ENCODE measurements around the gene DNMT1. TPM values are rescaled to one million over a fixed set of nuclear protein-coding genes. Genes with fewer than 3 reads are reported as not detected.

The DNMT1 gene
- total RNA-seq, 2 donors from 2014 or later: 204 to 229 TPM

GRCh38 chr19:10095948-10096614 is 98.7 kb downstream of the DNMT1 start:
- peak overlapping the region; percentile 79 for H3K27ac Mint-ChIP-seq
- H3K36me3 Mint-ChIP-seq (ENCODE audit: low read depth): peaks cover 7% of the 10 kb centered on the region
- peak; percentile 92 for ATAC-seq
- peak overlapping the region; percentile 60 for H3K4me3 Mint-ChIP-seq
- no peaks in the 10 kb centered on the region for H3K27me3 Mint-ChIP-seq
- H3K4me1 Mint-ChIP-seq: peaks cover 28% of the 10 kb centered on the region
- peak; percentile 89 to 93 (median 90) for DNase-seq
- H3K9me3 ChIP-seq (ENCODE audit: control insufficient read depth, low read length, poor library complexity, severe bottlenecking): no peaks in the 10 kb centered on the region

GRCh38 chr19:10095622-10095947 is 99.2 kb downstream of the DNMT1 start:
- H3K4me3 Mint-ChIP-seq: peak overlapping the region; percentile 60
- H3K4me1 Mint-ChIP-seq: peaks cover 27% of the 10 kb centered on the region
- DNase-seq: no peak
- ATAC-seq: no peak
- H3K27me3 Mint-ChIP-seq: no peaks in the 10 kb centered on the region
- peaks cover 7% of the 10 kb centered on the region for H3K36me3 Mint-ChIP-seq (ENCODE audit: low read depth)
- H3K27ac Mint-ChIP-seq: peak overlapping the region; percentile 60
- H3K9me3 ChIP-seq (ENCODE audit: control insufficient read depth, low read length, poor library complexity, severe bottlenecking): no peaks in the 10 kb centered on the region

DNA sequence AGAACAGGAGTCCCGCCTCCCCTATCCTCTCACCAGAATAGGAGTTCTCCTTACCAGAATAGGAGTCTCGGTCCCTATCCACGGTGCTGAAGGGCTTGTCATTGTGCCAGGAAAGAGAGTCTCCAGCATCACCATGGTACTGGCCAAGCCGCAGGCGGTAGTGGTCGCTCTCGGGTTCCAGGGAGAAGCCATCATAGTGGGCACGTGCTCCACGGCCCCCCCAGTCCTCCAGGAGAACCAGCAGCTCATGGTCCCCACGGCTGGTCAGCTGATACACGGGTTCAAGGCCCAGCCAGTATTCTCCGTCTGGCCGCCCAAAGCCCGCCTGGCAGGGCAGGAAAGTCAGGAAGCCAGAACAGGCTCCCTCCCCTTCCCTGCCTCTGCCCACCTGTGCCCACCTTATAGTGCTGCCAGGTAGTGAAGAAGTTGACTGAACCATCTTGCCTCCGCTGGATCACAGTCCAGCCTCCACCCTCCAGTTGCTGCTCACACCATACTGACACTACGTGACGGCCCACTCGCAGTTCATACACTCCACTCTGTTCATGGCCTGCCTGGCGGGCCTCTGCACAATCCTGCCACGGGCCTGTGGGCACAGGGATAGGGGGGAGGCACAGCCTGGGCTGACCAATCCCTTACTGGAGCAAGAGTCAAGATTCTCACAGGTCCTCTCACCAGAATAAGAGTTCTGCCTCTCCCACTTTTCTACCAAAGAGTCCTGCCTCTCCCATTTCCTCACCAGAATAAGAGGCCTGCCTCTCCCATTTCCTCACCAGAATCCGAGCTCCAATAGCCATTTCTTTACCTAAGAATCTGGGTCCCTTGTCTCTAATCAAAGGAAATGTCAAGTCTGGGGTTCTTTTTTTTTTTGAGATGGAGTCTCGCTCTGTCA is 101.2 kb downstream of the DNMT1 start:
- Mint-ChIP-seq H3K36me3 (ENCODE audit: low read depth) (peaks cover 7% of the 10 kb centered on the region), H3K4me1 (peaks cover 17% of the 10 kb centered on the region), H3K4me3 (no peak overlapping the region), H3K27ac (peak overlapping the region; percentile 6), H3K27me3 (no peaks in the 10 kb centered on the region)
- no peaks in the 10 kb centered on the region for H3K9me3 ChIP-seq (ENCODE audit: control insufficient read depth, low read length, poor library complexity, severe bottlenecking)
- DNase-seq: no peak
- ATAC-seq: no peak

- DNase-seq (no peak), ATAC-seq (no peak)
- H3K36me3 Mint-ChIP-seq (ENCODE audit: low read depth): peaks cover 7% of the 10 kb centered on the region
- peaks cover 13% of the 10 kb centered on the region for H3K4me1 Mint-ChIP-seq
- H3K9me3 ChIP-seq (ENCODE audit: control insufficient read depth, low read length, poor library complexity, severe bottlenecking): no peaks in the 10 kb centered on the region
- H3K27ac Mint-ChIP-seq: no peak overlapping the region
- no peak overlapping the region for H3K4me3 Mint-ChIP-seq
- no peaks in the 10 kb centered on the region for H3K27me3 Mint-ChIP-seq
Measured at GRCh38 chr19:10092648-10093294, 102.0 kb downstream of the DNMT1 start.

- Mint-ChIP-seq H3K36me3 (ENCODE audit: low read depth) (peaks cover 7% of the 10 kb centered on the region), H3K27ac (peak overlapping the region; percentile 21), H3K27me3 (no peaks in the 10 kb centered on the region), H3K4me1 (peaks cover 20% of the 10 kb centered on the region), H3K4me3 (no peak overlapping the region)
- ATAC-seq (no peak), DNase-seq (no peak)
- no peaks in the 10 kb centered on the region for H3K9me3 ChIP-seq (ENCODE audit: control insufficient read depth, low read length, poor library complexity, severe bottlenecking)
Measured at GRCh38 chr19:10091895-10092641, 102.7 kb downstream of the DNMT1 start.

- no peaks in the 10 kb centered on the region for H3K27me3 Mint-ChIP-seq
- peaks cover 7% of the 10 kb centered on the region for H3K36me3 Mint-ChIP-seq (ENCODE audit: low read depth)
- DNase-seq: no peak
- no peak for ATAC-seq
- no peak overlapping the region for H3K27ac Mint-ChIP-seq
- peaks cover 21% of the 10 kb centered on the region for H3K4me1 Mint-ChIP-seq
- no peak overlapping the region for H3K4me3 Mint-ChIP-seq
- no peaks in the 10 kb centered on the region for H3K9me3 ChIP-seq (ENCODE audit: control insufficient read depth, low read length, poor library complexity, severe bottlenecking)
Measured at GRCh38 chr19:10091370-10091687, 103.4 kb downstream of the DNMT1 start.

- Mint-ChIP-seq H3K4me1 (peaks cover 22% of the 10 kb centered on the region), H3K27me3 (no peaks in the 10 kb centered on the region), H3K4me3 (no peak overlapping the region), H3K36me3 (ENCODE audit: low read depth) (peaks cover 7% of the 10 kb centered on the region), H3K27ac (no peak overlapping the region)
- no peak for DNase-seq
- H3K9me3 ChIP-seq (ENCODE audit: control insufficient read depth, low read length, poor library complexity, severe bottlenecking): no peaks in the 10 kb centered on the region
- ATAC-seq: no peak
Measured at GRCh38 chr19:10089801-10090375, 104.9 kb downstream of the DNMT1 start.

DNA sequence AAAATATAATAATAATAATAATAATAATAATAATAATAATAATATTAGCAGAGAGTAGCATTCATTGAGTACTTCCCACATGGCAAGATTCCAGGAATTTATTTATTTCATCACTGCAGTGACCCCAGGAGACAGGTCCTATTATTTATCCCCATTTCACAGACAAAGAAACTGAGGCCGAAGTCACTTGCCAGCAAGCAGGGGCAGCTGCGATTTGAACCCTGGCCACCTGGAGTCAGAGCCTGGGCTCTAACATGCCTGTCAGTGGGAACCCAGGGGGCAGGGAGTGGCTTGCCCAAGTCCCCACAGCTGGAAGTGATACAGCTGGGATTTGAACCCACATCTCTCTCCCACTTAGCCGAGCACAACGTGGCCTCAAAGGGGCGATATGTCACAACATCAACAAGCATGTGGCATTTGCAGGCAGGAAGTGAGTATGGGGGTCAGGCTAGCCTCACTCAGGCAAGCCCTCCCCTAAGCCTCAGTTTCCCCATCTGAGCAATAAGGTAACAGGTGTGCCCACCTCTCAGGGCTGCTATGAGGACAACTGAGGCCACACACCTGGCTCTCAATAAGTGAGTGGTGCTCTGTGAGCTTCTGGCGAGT is 105.7 kb downstream of the DNMT1 start:
- H3K9me3 ChIP-seq (ENCODE audit: control insufficient read depth, low read length, poor library complexity, severe bottlenecking): no peaks in the 10 kb centered on the region
- DNase-seq: no peak
- Mint-ChIP-seq H3K27ac (no peak overlapping the region), H3K36me3 (ENCODE audit: low read depth) (peaks cover 7% of the 10 kb centered on the region), H3K4me1 (peaks cover 22% of the 10 kb centered on the region), H3K27me3 (no peaks in the 10 kb centered on the region), H3K4me3 (no peak overlapping the region)
- no peak for ATAC-seq

GRCh38 chr19:10087296-10088061 is 107.3 kb downstream of the DNMT1 start:
- Mint-ChIP-seq H3K27me3 (no peaks in the 10 kb centered on the region), H3K4me3 (peak overlapping the region; percentile 93), H3K27ac (no peak overlapping the region), H3K4me1 (peaks cover 18% of the 10 kb centered on the region), H3K36me3 (ENCODE audit: low read depth) (peaks cover 2% of the 10 kb centered on the region)
- H3K9me3 ChIP-seq (ENCODE audit: control insufficient read depth, low read length, poor library complexity, severe bottlenecking): no peaks in the 10 kb centered on the region
- ATAC-seq (no peak), DNase-seq (no peak)

DNA sequence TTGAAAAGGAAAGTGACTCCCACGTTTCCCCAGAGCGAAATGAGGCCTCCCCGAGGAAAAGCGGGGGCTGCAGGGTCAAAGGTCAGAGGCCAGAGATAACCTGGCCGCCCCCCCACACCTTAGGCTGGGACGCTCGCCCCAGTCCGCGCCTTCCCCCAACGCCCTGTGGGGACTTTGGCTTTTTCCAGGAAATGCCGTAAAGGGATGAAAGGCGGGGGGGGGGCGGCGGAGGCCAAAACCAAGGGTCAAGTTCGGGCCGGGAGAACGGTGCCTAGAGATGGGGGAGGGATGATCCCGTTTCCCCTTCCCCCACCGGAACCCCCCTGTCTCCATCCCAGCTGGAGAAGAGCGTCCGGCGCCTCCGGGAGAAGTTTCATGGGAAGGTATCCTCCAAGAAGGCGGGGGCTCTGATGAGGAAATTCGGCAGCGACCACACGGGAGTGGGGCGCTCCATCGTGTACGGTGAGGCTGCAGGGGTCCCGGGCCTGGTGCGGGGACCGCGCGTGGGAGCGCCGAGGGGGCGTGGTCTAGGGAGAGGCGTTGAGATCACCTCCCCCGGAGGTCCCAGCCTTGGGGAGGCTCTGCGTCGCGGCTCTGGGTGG is 108.1 kb downstream of the DNMT1 start:
- Mint-ChIP-seq H3K4me3 (peak overlapping the region; percentile 93), H3K27me3 (no peaks in the 10 kb centered on the region), H3K27ac (no peak overlapping the region), H3K36me3 (ENCODE audit: low read depth) (no peaks in the 10 kb centered on the region), H3K4me1 (peaks cover 14% of the 10 kb centered on the region)
- ATAC-seq (no peak), DNase-seq (peak in 2 of 3 donors; percentile 28 to 31)
- H3K9me3 ChIP-seq (ENCODE audit: control insufficient read depth, low read length, poor library complexity, severe bottlenecking): no peaks in the 10 kb centered on the region

- Mint-ChIP-seq H3K4me3 (peak within 1 kb of the TSS; percentile 93), H3K27ac (peak within 1 kb of the TSS; percentile 70), H3K27me3 (no peaks in the 10 kb centered on the region), H3K36me3 (ENCODE audit: low read depth) (no peaks in the 10 kb centered on the region), H3K4me1 (peaks cover 12% of the 10 kb centered on the region)
- no peaks in the 10 kb centered on the region for H3K9me3 ChIP-seq (ENCODE audit: control insufficient read depth, low read length, poor library complexity, severe bottlenecking)
- DNase-seq (peak; percentile 74 to 86 (median 83)), ATAC-seq (peak; percentile 97)
Measured at GRCh38 chr19:10085641-10086590, 108.8 kb downstream of the DNMT1 start, which contains the start of gene SHFL. TSS of gene SHFL (plus strand) at chr19:10086317. CDS start at chr19:10086428, 111 bp downstream.
